GM19193 (cell line): Measurements from ENCODE around the gene PPOX.

Experiments used
- POLR2A ChIP-seq: IDR thresholded peaks from 4 replicates; pipeline ENCODE4 v1.6.1; 2011; ENCODE audit not compliant: insufficient read depth, insufficient read length; ENCODE audit errors: extremely low read depth

PPOX gene

GRCh38 chr1:161133220-161133740, 32.9 kb upstream of the PPOX start:
- no peak for TF ChIP-seq POLR2A

GRCh38 chr1:161137881-161138280, 28.3 kb upstream of the PPOX start:
- no peak for TF ChIP-seq POLR2A

GRCh38 chr1:161138431-161138830, 27.8 kb upstream of the PPOX start:
- no peak for TF ChIP-seq POLR2A

GRCh38 chr1:161139766-161140165, 26.5 kb upstream of the PPOX start:
- TF ChIP-seq POLR2A: no peak

DNA sequence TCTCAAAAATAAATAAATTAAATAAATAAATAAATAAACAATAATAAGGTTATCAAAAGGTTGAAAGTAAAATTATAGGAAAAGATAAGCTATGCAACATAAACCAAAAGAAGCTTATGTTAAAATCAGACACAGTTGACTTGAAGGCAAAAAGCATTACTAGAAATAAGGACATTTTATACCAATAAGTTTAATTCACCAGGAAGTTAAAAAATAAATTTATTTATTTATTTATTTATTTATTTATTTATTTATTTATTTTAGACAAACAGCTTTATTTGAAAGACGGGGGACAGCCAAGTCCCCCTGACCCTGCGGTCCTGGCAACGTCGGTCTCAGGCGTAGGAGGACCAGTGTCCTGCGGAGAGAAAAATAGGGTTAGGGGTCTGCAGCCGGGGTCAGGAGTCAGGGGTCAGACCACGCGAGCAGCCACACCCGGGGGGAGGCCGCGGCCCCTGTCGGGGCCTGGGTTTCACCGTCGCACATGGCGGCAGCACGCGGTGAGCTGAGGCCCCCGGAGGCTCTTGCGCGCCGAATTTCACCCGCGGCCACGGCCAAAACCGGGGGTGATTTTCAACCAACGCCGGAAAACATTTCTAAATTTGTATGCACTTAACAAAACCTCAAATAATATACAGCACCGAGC, 25.3 kb upstream of the PPOX start:
- no peak for TF ChIP-seq POLR2A

- TF ChIP-seq POLR2A: no peak
Measured at GRCh38 chr1:161145832-161146231, 20.4 kb upstream of the PPOX start.

GRCh38 chr1:161153176-161153575, 13.1 kb upstream of the PPOX start:
- no peak for TF ChIP-seq POLR2A

GRCh38 chr1:161153682-161154337, 12.4 kb upstream of the PPOX start, which contains the start of gene UFC1:
TSS of gene UFC1 (plus strand) at chr1:161153978. CDS start at chr1:161153998, 20 bp downstream.
- peak; percentile 93 for TF ChIP-seq POLR2A

DNA sequence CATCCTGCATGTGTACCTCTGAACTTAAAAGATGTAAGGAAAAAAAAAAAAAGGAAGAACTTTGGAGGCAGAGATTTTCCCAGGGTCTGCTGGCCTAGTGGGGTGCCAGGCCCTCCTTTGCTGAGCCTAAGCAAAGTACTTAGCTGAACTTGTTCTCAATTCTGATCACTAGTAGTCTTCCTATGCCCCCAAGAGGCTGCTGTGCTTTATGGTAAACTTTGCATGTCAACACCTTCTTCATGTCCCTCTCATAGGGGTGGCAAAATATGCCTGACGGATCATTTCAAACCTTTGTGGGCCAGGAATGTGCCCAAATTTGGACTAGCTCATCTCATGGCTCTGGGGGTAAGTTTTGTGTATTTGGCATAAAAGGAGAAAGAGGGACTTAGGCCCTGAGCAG, 8.4 kb upstream of the PPOX start:
- TF ChIP-seq POLR2A: no peak

- TF ChIP-seq POLR2A: no peak
Measured at GRCh38 chr1:161158316-161159010, 7.8 kb upstream of the PPOX start.

DNA sequence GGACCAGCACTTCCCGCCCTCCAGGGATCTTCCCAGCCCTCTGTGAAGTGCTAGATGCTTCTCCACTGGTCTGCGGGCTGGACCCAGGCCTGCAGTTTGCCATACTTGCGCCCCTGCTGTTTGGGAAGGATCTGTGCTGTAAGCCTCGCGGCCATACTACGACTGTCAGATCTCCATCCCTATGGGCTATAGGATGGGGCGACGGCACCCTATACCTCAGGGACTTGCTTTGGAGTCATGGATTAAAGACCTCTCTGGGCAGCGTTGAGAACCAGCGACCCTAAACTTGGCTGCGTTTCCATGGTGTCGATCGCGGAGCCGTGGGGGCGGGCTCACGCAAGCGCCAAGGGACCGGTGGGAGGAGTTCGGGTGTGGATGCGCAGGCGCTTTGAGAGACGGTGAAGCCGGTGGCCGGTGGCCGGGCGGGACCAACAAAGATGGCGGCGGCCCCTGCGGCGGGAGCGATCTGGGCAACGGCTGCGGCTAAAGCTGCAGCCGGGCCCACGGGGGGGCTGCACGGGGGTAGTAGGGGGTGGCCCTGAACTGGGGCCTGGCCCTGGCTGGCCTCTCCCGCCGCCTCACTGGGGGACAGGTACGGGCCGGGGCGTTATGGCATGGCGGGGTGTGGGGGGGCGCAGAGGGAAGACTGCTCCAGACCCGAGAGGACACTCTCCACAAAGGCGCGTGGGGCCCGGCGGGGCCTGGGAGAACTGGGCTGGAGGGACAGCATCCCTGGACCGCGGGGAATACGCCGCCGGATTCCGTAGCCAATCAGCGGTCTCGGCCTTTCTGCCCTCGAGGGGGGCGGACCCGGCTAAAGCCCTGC, 6.9 kb upstream of the PPOX start, which contains the start of gene USP21:
Gene USP21 (plus strand): TSS at position 414 of the 826 bp plus-strand sequence. CDS start 1,141 bp downstream, outside the sequence.
- peak; percentile 78 for TF ChIP-seq POLR2A

DNA sequence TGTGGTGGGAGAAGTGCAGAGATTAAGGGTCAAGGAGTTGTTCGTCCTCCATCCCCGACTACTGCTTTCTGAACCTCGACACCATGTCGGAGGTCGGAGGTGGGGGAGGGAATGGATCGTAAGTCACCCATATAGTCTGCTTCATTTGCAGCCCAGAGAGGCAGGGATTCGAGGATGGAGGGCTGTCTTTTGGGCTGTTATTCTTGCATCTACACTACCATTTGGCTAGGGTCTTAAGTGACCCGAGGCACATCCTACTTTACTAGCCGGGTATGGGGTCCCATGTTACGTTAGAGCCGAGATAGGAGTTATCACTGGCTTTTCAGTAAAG, 6.3 kb upstream of the PPOX start:
- no peak for TF ChIP-seq POLR2A

GRCh38 chr1:161160671-161161145, 5.5 kb upstream of the PPOX start:
- TF ChIP-seq POLR2A: no peak

DNA sequence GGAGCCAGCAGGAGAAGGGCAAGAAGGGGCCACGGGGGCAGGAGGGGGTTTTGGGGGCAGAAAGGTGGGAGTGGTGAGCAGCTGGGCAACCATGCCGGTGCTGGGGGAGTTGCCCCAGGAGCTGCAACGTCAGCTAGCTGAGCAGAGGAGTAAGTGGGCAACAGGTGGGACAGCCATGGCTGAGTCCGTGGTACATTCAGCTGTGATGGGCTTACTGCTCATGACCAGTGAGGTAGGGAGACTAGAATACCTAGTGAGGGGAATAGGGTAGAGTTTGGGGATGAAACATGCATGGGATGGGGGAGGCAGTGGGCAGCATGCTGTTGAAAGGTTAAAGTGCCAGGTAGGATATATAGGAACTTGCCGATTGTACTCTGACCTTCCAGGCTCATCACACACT, 4.6 kb upstream of the PPOX start:
- no peak for TF ChIP-seq POLR2A

GRCh38 chr1:161162052-161162451, 4.2 kb upstream of the PPOX start:
- TF ChIP-seq POLR2A: no peak

DNA sequence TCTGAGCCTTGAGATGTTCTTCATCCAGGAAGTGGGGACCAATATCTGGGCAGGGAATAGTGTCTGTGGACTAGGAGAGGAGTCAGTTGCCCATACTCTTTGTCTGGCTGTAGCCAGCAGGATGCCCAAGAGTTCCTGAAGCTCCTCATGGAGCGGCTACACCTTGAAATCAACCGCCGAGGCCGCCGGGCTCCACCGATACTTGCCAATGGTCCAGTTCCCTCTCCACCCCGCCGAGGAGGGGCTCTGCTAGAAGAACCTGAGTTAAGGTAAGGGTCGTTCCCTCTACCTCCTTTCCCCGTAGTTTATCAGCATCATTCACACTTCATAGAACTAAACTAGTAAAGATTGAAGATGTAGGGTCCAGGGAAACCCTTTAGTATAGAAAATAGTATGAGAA, 3.4 kb upstream of the PPOX start:
- no peak for TF ChIP-seq POLR2A

DNA sequence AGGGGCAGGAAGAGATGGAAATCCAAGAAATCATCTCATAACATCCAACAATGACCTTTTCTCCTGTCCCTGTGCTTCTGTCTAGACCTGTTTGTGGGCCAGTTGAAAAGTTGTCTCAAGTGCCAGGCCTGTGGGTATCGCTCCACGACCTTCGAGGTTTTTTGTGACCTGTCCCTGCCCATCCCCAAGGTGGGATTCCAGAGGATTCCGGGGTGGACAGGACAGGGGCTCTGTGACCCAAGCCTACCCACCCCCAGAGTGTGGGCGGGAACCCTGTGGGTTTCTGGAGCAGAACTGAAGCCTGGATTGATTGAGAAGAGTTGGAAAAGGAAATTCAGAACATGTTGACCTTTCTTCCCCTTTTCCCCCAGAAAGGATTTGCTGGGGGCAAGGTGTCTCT, 2.4 kb upstream of the PPOX start:
- TF ChIP-seq POLR2A: no peak
